OCI-LY1 (cell line): ENCODE measurements around the gene ENTPD1.
"Not testable (repeated sequence)": the region's sequence is repeated elsewhere in the genome, so short reads cannot be mapped to it uniquely, and the experiment has no call there.

Experiments used
- H2AFZ ChIP-seq: fragments of 200-600 bp; sonication (generic), shearing (Covaris generic); 2 replicates; pipeline ENCODE4 v1.6.0; 2014; ENCODE audit warnings: antibody characterized with exemption, mild to moderate bottlenecking, low read length
- H3F3A ChIP-seq: fragments of 200-600 bp; sonication (generic), shearing (Covaris generic); 2 replicates; pipeline ENCODE4 v1.6.0; 2014; ENCODE audit warnings: mild to moderate bottlenecking, antibody characterized with exemption, low read length, moderate library complexity; ENCODE audit not compliant: insufficient read depth
- H3K27ac ChIP-seq: fragments of 200-600 bp; sonication (generic); 2 replicates; pipeline ENCODE4 v1.5.1; 2014; ENCODE audit warnings: low read length, mixed run types, mild to moderate bottlenecking, low read depth; ENCODE audit not compliant: poor library complexity, severe bottlenecking
- H3K27me3 ChIP-seq: fragments of 200-600 bp; sonication (generic); 2 replicates; pipeline ENCODE4 v1.6.0; 2014; ENCODE audit warnings: antibody characterized with exemption, mild to moderate bottlenecking, low read length, moderate library complexity; ENCODE audit not compliant: insufficient read depth
- H3K36me3 ChIP-seq: fragments of 200-600 bp; sonication (generic); 2 replicates; pipeline ENCODE4 v1.6.1; 2014; ENCODE audit warnings: mild to moderate bottlenecking, antibody characterized with exemption, low read length, moderate library complexity, mixed read lengths; ENCODE audit not compliant: insufficient read depth
- H3K4me1 ChIP-seq: fragments of 200-600 bp; sonication (generic); 2 replicates; pipeline ENCODE4 v1.5.1; 2014; ENCODE audit warnings: mild to moderate bottlenecking, low read length, moderate library complexity; ENCODE audit not compliant: insufficient read depth, severe bottlenecking
- H3K4me2 ChIP-seq: fragments of 200-600 bp; sonication (generic), shearing (Covaris generic); 2 replicates; pipeline ENCODE4 v1.6.1; 2014; ENCODE audit warnings: low read length
- H3K4me3 ChIP-seq: fragments of 200-600 bp; sonication (generic); 2 replicates; pipeline ENCODE4 v1.5.1; 2014; ENCODE audit warnings: low read length, low read depth, mild to moderate bottlenecking, mixed read lengths; ENCODE audit not compliant: poor library complexity, severe bottlenecking
- H3K79me2 ChIP-seq: fragments of 200-600 bp; shearing (Covaris generic); 2 replicates; pipeline ENCODE4 v1.6.1; 2016; ENCODE audit warnings: mixed run types, low read length, mixed read lengths; ENCODE audit not compliant: insufficient read depth
- H3K9ac ChIP-seq: fragments of 200-600 bp; sonication (generic), shearing (Covaris generic); 2 replicates; pipeline ENCODE4 v1.6.1; 2014; ENCODE audit warnings: mild to moderate bottlenecking, low read length, mixed read lengths
- H3K9me2 ChIP-seq: fragments of 200-600 bp; sonication (generic), shearing (Covaris generic); 2 replicates; pipeline ENCODE4 v1.6.1; 2014; ENCODE audit warnings: low read depth, mild to moderate bottlenecking, low read length, mixed read lengths
- H3K9me3 ChIP-seq: fragments of 200-600 bp; shearing (Covaris generic); 2 replicates; pipeline ENCODE4 v1.6.1; 2014; ENCODE audit warnings: low read length, mixed read lengths
- H4K20me1 ChIP-seq: fragments of 200-600 bp; sonication (generic), shearing (Covaris generic); 2 replicates; pipeline ENCODE4 v1.6.0; 2016; ENCODE audit warnings: mild to moderate bottlenecking, low read length; ENCODE audit not compliant: insufficient read depth
- CTCF ChIP-seq: fragments of 200-600 bp; sonication (generic), shearing (Covaris generic); IDR thresholded peaks from 2 replicates; pipeline ENCODE4 v1.5.1; 2017; ENCODE audit warnings: mild to moderate bottlenecking, antibody characterized with exemption, low read length, moderate library complexity, mixed read lengths
- EZH2 ChIP-seq: fragments of 200-600 bp; sonication (generic), shearing (Covaris generic); IDR thresholded peaks from 2 replicates; pipeline ENCODE4 v1.8.0; 2017; ENCODE audit warnings: borderline replicate concordance, mixed run types, mild to moderate bottlenecking, antibody characterized with exemption, low read length, moderate library complexity, mixed read lengths

The ENTPD1 gene

GRCh38 chr10:95867866-95868265, 111.9 kb downstream of the ENTPD1 start:
- no peak overlapping the region for H3K9ac ChIP-seq
- no peak overlapping the region for H3K4me3 ChIP-seq
- no peak overlapping the region for H3K4me2 ChIP-seq
- H3K79me2 ChIP-seq, result no peaks in the 10 kb centered on the region
- H2AFZ ChIP-seq, result no peak overlapping the region
- no peaks in the 10 kb centered on the region for H3K9me2 ChIP-seq
- no peak overlapping the region for H3K27ac ChIP-seq
- no peaks in the 10 kb centered on the region for H3K27me3 ChIP-seq
- H4K20me1 ChIP-seq, result no peaks in the 10 kb centered on the region
- H3K36me3 ChIP-seq, result no peaks in the 10 kb centered on the region
- no peaks in the 10 kb centered on the region for H3F3A ChIP-seq
- TF ChIP-seq EZH2, result no peak
- no peak for TF ChIP-seq CTCF
- H3K9me3 ChIP-seq, result no peaks in the 10 kb centered on the region
- peaks cover 7% of the 10 kb centered on the region for H3K4me1 ChIP-seq

- Histone ChIP-seq H3K4me2 (no peak overlapping the region), H3K79me2 (no peaks in the 10 kb centered on the region), H4K20me1 (no peaks in the 10 kb centered on the region), H3K4me3 (no peak overlapping the region), H3K9me3 (no peaks in the 10 kb centered on the region), H3K4me1 (no peaks in the 10 kb centered on the region), H3K27me3 (no peaks in the 10 kb centered on the region), H3F3A (no peaks in the 10 kb centered on the region), H3K9me2 (no peaks in the 10 kb centered on the region), H3K36me3 (peaks cover 8% of the 10 kb centered on the region), H3K27ac (no peak overlapping the region), H2AFZ (no peak overlapping the region), H3K9ac (no peak overlapping the region)
- no peak for TF ChIP-seq EZH2
- TF ChIP-seq CTCF, result no peak
These were observed 116.3 kb downstream of the ENTPD1 start for GRCh38 chr10:95872158-95872711.

GRCh38 chr10:95873139-95873538, 117.2 kb downstream of the ENTPD1 start:
- no peak overlapping the region for H3K9ac ChIP-seq
- H3K9me2 ChIP-seq, result no peaks in the 10 kb centered on the region
- H3K79me2 ChIP-seq, result no peaks in the 10 kb centered on the region
- no peak overlapping the region for H3K4me2 ChIP-seq
- TF ChIP-seq EZH2, result no peak
- H2AFZ ChIP-seq, result no peak overlapping the region
- H3F3A ChIP-seq, result no peaks in the 10 kb centered on the region
- no peaks in the 10 kb centered on the region for H4K20me1 ChIP-seq
- no peaks in the 10 kb centered on the region for H3K27me3 ChIP-seq
- H3K9me3 ChIP-seq, result no peaks in the 10 kb centered on the region
- no peaks in the 10 kb centered on the region for H3K4me1 ChIP-seq
- peaks cover 8% of the 10 kb centered on the region for H3K36me3 ChIP-seq
- H3K27ac ChIP-seq, result no peak overlapping the region
- H3K4me3 ChIP-seq, result no peak overlapping the region

GRCh38 chr10:95873651-95874050, 117.7 kb downstream of the ENTPD1 start:
- Histone ChIP-seq H3K27ac (no peak overlapping the region), H3K36me3 (peaks cover 8% of the 10 kb centered on the region), H3K4me2 (no peak overlapping the region), H3K79me2 (no peaks in the 10 kb centered on the region), H4K20me1 (no peaks in the 10 kb centered on the region), H3K9me2 (no peaks in the 10 kb centered on the region), H3K27me3 (no peaks in the 10 kb centered on the region), H2AFZ (no peak overlapping the region), H3K4me1 (no peaks in the 10 kb centered on the region), H3K9ac (no peak overlapping the region), H3K9me3 (no peaks in the 10 kb centered on the region), H3K4me3 (no peak overlapping the region), H3F3A (no peaks in the 10 kb centered on the region)
- TF ChIP-seq EZH2 (no peak), CTCF (no peak)

- H3F3A ChIP-seq, H3K4me1 ChIP-seq, H3K27me3 ChIP-seq, H4K20me1 ChIP-seq, H3K9ac ChIP-seq, H3K4me2 ChIP-seq, H3K9me3 ChIP-seq, H3K79me2 ChIP-seq, H3K27ac ChIP-seq, H2AFZ ChIP-seq, H3K9me2 ChIP-seq, H3K4me3 ChIP-seq, H3K36me3 ChIP-seq: not testable (repeated sequence)
These were observed 118.8 kb downstream of the ENTPD1 start for GRCh38 chr10:95874783-95875182.
